Hematopoietic multipotent progenitor cell treated with erythropoietin and hydrocortisone succinate and interleukin-3 and kit ligand, for 15 days (in vitro differentiated cells): ENCODE results near the gene KRTAP5-2.

Source experiments
- DNase-seq: peaks from one replicate; pipeline ENCODE4 v3.0.0-alpha.2; 2015; ENCODE audit warnings: low spot score

Gene KRTAP5-2

GRCh38 chr11:1567052-1567720 lies 30.9 kb downstream of the KRTAP5-2 start:
- no peak for DNase-seq

- no peak for DNase-seq
Observed at GRCh38 chr11:1566381-1567051, 31.6 kb downstream of the KRTAP5-2 start.

GRCh38 chr11:1565904-1566247 lies 32.2 kb downstream of the KRTAP5-2 start:
- DNase-seq = no peak

- no peak for DNase-seq
Observed at GRCh38 chr11:1565173-1565903, 32.8 kb downstream of the KRTAP5-2 start.

- no peak for DNase-seq
Observed at GRCh38 chr11:1564535-1565172, 33.4 kb downstream of the KRTAP5-2 start.

GRCh38 chr11:1563697-1564534 lies 34.2 kb downstream of the KRTAP5-2 start:
- no peak for DNase-seq

- no peak for DNase-seq
Observed at GRCh38 chr11:1563149-1563638, 34.9 kb downstream of the KRTAP5-2 start.

- no peak for DNase-seq
Observed at GRCh38 chr11:1562469-1563148, 35.5 kb downstream of the KRTAP5-2 start.

GRCh38 chr11:1561955-1562354 lies 36.1 kb downstream of the KRTAP5-2 start:
- no peak for DNase-seq

GRCh38 chr11:1561266-1561665 lies 36.8 kb downstream of the KRTAP5-2 start:
- no peak for DNase-seq

- DNase-seq = no peak
Observed at GRCh38 chr11:1560649-1561251, 37.3 kb downstream of the KRTAP5-2 start.

GRCh38 chr11:1560002-1560648 lies 38.0 kb downstream of the KRTAP5-2 start:
- no peak for DNase-seq

- no peak for DNase-seq
Observed at GRCh38 chr11:1559111-1559951, 38.8 kb downstream of the KRTAP5-2 start.

- DNase-seq = no peak
Observed at GRCh38 chr11:1558775-1559110, 39.4 kb downstream of the KRTAP5-2 start.

- DNase-seq = no peak
Observed at GRCh38 chr11:1557904-1558774, 40.0 kb downstream of the KRTAP5-2 start.

- no peak for DNase-seq
Observed at GRCh38 chr11:1557051-1557884, 40.8 kb downstream of the KRTAP5-2 start.

- no peak for DNase-seq
Observed at GRCh38 chr11:1556278-1556902, 41.7 kb downstream of the KRTAP5-2 start.
